ENCODE results near the gene CRAMP1.

DNA sequence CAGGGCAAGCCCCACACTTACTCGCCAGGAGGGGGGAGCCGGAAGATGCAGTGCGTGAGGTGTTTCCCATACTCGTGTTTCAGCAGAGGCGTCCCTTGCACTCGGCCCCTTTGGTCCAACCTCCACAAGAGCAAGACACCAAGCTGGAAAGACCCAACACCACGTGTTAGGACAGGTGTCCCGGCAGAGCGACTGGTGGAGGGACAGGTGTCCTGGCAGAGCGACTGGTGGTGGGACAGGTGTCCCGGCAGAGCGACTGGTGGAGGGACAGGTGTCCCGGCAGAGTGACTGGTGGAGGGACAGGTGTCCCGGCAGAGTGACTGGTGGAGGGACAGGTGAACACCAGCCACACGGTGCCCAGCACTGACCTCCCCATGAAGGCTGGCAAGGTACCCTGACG is 19.7 kb upstream of the CRAMP1 start:
- TF ChIP-seq, protein P1, sequence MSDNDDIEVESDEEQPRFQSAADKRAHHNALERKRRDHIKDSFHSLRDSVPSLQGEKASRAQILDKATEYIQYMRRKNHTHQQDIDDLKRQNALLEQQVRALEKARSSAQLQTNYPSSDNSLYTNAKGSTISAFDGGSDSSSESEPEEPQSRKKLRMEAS (IDR thresholded peaks at IDR 0.05; ENCODE audit: insufficient read depth, insufficient read length) = no peak
- TF ChIP-seq, protein P2, sequence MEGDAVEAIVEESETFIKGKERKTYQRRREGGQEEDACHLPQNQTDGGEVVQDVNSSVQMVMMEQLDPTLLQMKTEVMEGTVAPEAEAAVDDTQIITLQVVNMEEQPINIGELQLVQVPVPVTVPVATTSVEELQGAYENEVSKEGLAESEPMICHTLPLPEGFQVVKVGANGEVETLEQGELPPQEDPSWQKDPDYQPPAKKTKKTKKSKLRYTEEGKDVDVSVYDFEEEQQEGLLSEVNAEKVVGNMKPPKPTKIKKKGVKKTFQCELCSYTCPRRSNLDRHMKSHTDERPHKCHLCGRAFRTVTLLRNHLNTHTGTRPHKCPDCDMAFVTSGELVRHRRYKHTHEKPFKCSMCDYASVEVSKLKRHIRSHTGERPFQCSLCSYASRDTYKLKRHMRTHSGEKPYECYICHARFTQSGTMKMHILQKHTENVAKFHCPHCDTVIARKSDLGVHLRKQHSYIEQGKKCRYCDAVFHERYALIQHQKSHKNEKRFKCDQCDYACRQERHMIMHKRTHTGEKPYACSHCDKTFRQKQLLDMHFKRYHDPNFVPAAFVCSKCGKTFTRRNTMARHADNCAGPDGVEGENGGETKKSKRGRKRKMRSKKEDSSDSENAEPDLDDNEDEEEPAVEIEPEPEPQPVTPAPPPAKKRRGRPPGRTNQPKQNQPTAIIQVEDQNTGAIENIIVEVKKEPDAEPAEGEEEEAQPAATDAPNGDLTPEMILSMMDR (IDR thresholded peaks at IDR 0.05; ENCODE audit: extremely low read depth in 1 of 2, insufficient read depth in 1 of 2, low read depth in 1 of 2, low read length in 2 of 2) = no peak
- TF ChIP-seq GATA2 (IDR thresholded peaks at IDR 0.05; ENCODE audit: insufficient read depth, insufficient read length, low read depth, low read length) (no peak), EZH2 (IDR thresholded peaks at IDR 0.05; ENCODE audit: borderline replicate concordance, low read depth, low read length, severe bottlenecking) (no peak), MYC (IDR thresholded peaks at IDR 0.05; ENCODE audit: low read depth, low read length) (no peak), POLR2AphosphoS5 (IDR thresholded peaks at IDR 0.05; ENCODE audit: insufficient read depth, low read depth, low read length) (no peak)
